Tibial nerve (tissue), 4 donors: ENCODE results near the gene RGS7.

Experiments used
- EP300 ChIP-seq, 2 donors: sonication (generic); formaldehyde crosslinking; IDR thresholded peaks; one replicate each; pipeline ENCODE4 v1.6.1; 2017; ENCODE audit warnings: antibody characterized with exemption in 2 of 2, mild to moderate bottlenecking in 1 of 2
- POLR2A ChIP-seq, 2 donors: fragments of 450-650 bp; IDR thresholded peaks; one replicate each; pipeline ENCODE4 v1.6.1; 2017; ENCODE audit warnings: antibody characterized with exemption in 2 of 2, mild to moderate bottlenecking in 2 of 2, moderate library complexity in 2 of 2
- TF ChIP-seq, protein P1 (sequence below), 5 experiments: fragments of 200-600 bp in 3 of 5; fragments of 450-650 bp in 2 of 5; sonication (generic) in 3 of 5; IDR thresholded peaks; one replicate each; pipeline ENCODE4 v1.5.1; 2016 to 2019; ENCODE audit warnings: antibody characterized with exemption in 5 of 5, mild to moderate bottlenecking in 3 of 5, moderate library complexity in 2 of 5

DNA sequence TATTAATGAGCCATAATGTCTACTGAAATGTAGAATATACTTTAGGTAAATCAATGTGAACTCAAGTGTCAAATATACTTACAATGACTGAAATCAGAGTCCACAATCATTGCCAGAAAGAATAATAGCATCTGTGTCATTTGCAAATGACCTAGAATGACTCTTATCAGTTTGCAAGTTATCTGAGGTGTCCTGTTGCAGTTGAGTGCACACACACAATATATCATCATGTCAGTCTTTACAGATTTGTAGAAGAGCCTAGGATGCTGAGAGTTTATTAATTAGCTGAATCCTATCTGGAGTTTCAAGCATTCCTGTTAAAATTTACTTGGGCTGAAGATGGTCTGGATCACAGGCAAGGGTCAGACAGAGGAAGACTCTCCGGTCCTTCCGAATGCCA lies 421.1 kb downstream of the RGS7 start:
- TF ChIP-seq, protein P1, sequence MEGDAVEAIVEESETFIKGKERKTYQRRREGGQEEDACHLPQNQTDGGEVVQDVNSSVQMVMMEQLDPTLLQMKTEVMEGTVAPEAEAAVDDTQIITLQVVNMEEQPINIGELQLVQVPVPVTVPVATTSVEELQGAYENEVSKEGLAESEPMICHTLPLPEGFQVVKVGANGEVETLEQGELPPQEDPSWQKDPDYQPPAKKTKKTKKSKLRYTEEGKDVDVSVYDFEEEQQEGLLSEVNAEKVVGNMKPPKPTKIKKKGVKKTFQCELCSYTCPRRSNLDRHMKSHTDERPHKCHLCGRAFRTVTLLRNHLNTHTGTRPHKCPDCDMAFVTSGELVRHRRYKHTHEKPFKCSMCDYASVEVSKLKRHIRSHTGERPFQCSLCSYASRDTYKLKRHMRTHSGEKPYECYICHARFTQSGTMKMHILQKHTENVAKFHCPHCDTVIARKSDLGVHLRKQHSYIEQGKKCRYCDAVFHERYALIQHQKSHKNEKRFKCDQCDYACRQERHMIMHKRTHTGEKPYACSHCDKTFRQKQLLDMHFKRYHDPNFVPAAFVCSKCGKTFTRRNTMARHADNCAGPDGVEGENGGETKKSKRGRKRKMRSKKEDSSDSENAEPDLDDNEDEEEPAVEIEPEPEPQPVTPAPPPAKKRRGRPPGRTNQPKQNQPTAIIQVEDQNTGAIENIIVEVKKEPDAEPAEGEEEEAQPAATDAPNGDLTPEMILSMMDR (IDR thresholded peaks at IDR 0.05): no peak
- TF ChIP-seq POLR2A (IDR thresholded peaks at IDR 0.05) (no peak), EP300 (IDR thresholded peaks at IDR 0.05) (no peak)
